HFFc6 (cell line): ENCODE measurements around the gene MAP3K20. TPM values are rescaled to one million over a fixed set of nuclear protein-coding genes. Genes with fewer than 3 reads are reported as not detected.
"Not testable (repeated sequence)": the region's sequence is repeated elsewhere in the genome, so short reads cannot be mapped to it uniquely, and the experiment has no call there.

Experiments
- DNase-seq: peaks from one replicate; pipeline ENCODE4 v3.0.0-alpha.2; 2018
- H3K27ac Mint-ChIP-seq: 2 replicates; pipeline ENCODE4 v1.8.0; 2020; ENCODE audit warnings: mild to moderate bottlenecking, mixed read lengths
- H3K27me3 Mint-ChIP-seq: 2 replicates; pipeline ENCODE4 v1.8.0; 2021; ENCODE audit warnings: mild to moderate bottlenecking, moderate library complexity, mixed read lengths; ENCODE audit not compliant: insufficient read depth
- H3K36me3 Mint-ChIP-seq: 2 replicates; pipeline ENCODE4 v1.8.0; 2021; ENCODE audit warnings: low read depth, mixed read lengths
- H3K4me1 Mint-ChIP-seq: 2 replicates; pipeline ENCODE4 v1.8.0; 2020; ENCODE audit warnings: low read depth, mixed read lengths
- H3K4me3 Mint-ChIP-seq: 2 replicates; pipeline ENCODE4 v1.8.0; 2020; ENCODE audit warnings: mild to moderate bottlenecking, moderate library complexity, mixed read lengths
- H3K9me3 Mint-ChIP-seq: 2 replicates; pipeline ENCODE4 v1.8.0; 2020; ENCODE audit warnings: mild to moderate bottlenecking, mixed read lengths
- CTCF ChIP-seq: fragments of 200-600 bp; sonication (generic); IDR thresholded peaks from 2 replicates; pipeline ENCODE4 v1.5.0; 2021; ENCODE audit warnings: antibody characterized with exemption, mild to moderate bottlenecking
- total RNA-seq, 6 experiments: library from RNA; stranded (reverse); fragmentation: NEBNext Ultra II Directional; extraction: Animal tissue kit (Norgen Biotek cat#: 25700); gene quantifications; 2 replicates in 1 of 6; 3 replicates in 5 of 6; pipeline ENCODE4 v1.2.3, GENCODE V29; 2021

Gene MAP3K20
- total RNA-seq, 6 experiments from 2014 or later, result 126 to 150 (median 134) TPM

DNA sequence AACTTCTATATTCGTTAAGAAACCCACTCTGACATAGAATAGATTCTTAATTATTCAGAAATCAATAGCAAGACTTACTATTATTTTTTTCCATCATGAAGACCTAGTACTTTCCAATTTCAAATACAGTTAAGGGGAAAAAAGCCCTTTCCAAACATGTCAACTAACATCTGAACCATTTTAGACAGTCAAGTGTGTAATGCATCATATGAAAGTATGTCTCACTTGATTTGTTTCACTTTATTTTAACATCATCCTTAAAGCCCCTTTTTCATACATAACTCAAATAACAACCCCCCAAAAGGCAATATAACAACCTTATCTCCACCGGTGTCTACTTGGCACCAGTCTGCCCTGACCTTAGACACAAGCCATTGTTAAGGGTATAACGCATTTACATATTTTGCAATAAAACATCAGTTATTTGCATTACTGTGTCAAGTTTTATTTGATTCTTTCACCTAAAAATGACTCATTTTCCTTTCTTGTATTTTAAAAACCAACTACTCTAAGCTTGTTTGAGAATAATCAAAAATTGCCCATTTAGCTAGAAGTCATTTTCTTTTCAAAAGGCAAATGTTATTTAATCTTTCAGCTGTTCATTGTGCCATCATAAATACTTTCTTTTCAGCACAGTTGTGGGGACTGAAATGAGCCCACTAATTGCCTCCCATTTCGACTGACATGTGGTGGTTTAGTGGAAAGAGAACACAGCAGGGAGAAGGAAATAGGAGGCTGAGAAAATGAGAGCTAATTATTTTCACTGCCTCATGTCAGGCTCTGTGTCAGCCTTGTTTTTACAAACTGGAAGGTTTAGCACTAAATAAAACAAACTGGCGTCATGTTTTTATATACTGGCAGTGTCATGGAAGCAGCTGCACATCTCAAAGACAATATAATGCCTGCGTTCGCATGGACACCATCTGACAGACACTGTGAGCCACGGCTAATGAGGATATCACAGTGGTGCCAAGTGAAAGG is 174.3 kb downstream of the MAP3K20 start:
- H3K27me3 Mint-ChIP-seq, result no peaks in the 10 kb centered on the region
- no peaks in the 10 kb centered on the region for H3K4me1 Mint-ChIP-seq
- peaks cover 8% of the 10 kb centered on the region; the same call in 1 of the 2 replicates for H3K36me3 Mint-ChIP-seq
- no peak for DNase-seq
- no peak overlapping the region for H3K4me3 Mint-ChIP-seq
- H3K27ac Mint-ChIP-seq, result no peak overlapping the region
- TF ChIP-seq CTCF, result no peak
- H3K9me3 Mint-ChIP-seq, result no peaks in the 10 kb centered on the region

- DNase-seq, result no peak
- H3K27me3 Mint-ChIP-seq, result 0 out of 2 replicates have a peak, but pooled peaks cover 2% of the 10 kb centered on the region
- H3K36me3 Mint-ChIP-seq, result peaks cover 8% of the 10 kb centered on the region
- no peak overlapping the region for H3K4me3 Mint-ChIP-seq
- no peaks in the 10 kb centered on the region for H3K9me3 Mint-ChIP-seq
- no peak overlapping the region for H3K27ac Mint-ChIP-seq
- no peaks in the 10 kb centered on the region for H3K4me1 Mint-ChIP-seq
- no peak for TF ChIP-seq CTCF
These were observed 175.6 kb downstream of the MAP3K20 start for GRCh38 chr2:173251225-173251624.

GRCh38 chr2:173252581-173252980 is 176.9 kb downstream of the MAP3K20 start:
- no peak for TF ChIP-seq CTCF
- H3K27ac Mint-ChIP-seq, result no peak overlapping the region
- H3K36me3 Mint-ChIP-seq, result peaks cover 8% of the 10 kb centered on the region; the same call in 1 of the 2 replicates
- no peaks in the 10 kb centered on the region for H3K4me1 Mint-ChIP-seq
- H3K4me3 Mint-ChIP-seq, result no peak overlapping the region
- no peak for DNase-seq
- H3K27me3 Mint-ChIP-seq, result 0 out of 2 replicates have a peak, but pooled peaks cover 2% of the 10 kb centered on the region
- H3K9me3 Mint-ChIP-seq, result no peaks in the 10 kb centered on the region

DNA sequence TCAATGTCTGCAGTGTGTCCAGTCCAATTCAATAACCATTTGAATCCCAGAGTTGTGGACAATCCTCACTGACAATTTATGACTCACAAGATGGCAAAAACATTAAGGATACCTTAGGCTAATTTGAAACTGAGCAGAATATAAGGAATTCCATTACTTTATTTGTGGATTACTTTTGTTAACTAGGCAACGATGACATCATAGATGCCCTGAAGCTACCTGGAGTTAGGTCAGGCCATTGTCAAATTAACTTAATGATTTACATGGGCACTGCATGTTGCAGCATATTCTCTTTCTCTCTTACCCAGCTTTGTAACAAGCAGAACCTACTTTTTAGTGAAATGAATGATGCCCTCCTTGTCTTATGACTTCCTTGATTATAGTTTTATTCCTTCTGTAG is 179.0 kb downstream of the MAP3K20 start:
- Mint-ChIP-seq H3K4me3 (no peak overlapping the region), H3K27ac (no peak overlapping the region), H3K36me3 (peaks cover 8% of the 10 kb centered on the region; the same call in 1 of the 2 replicates), H3K27me3 (0 out of 2 replicates have a peak, but pooled peaks cover 2% of the 10 kb centered on the region), H3K9me3 (no peaks in the 10 kb centered on the region), H3K4me1 (no peaks in the 10 kb centered on the region)
- TF ChIP-seq CTCF, result no peak
- peak; percentile 6 for DNase-seq

DNA sequence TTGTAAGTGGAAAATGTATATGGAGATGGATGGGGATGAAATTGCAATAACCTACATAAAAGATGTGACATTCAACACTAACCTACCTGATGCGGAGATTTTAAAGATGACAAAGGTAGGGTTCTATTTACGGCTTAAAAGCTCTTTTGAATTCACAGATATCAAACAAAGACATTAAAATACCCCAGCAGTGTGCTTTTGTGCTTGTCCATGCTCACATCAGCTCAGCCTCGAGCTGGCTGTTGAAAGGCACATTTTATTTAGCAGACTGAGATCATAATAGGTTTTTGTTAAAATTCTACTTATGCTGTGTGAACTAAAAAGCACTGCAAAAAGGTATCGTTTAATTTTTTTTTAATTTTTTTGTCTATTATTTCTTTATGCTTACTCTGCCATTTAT is 183.1 kb downstream of the MAP3K20 start:
- 0 out of 2 replicates have a peak, but pooled peaks cover 2% of the 10 kb centered on the region for H3K27me3 Mint-ChIP-seq
- no peaks in the 10 kb centered on the region for H3K4me1 Mint-ChIP-seq
- no peak for TF ChIP-seq CTCF
- H3K36me3 Mint-ChIP-seq, result peaks cover 7% of the 10 kb centered on the region
- no peak overlapping the region for H3K4me3 Mint-ChIP-seq
- no peak overlapping the region for H3K27ac Mint-ChIP-seq
- no peaks in the 10 kb centered on the region for H3K9me3 Mint-ChIP-seq
- no peak for DNase-seq

DNA sequence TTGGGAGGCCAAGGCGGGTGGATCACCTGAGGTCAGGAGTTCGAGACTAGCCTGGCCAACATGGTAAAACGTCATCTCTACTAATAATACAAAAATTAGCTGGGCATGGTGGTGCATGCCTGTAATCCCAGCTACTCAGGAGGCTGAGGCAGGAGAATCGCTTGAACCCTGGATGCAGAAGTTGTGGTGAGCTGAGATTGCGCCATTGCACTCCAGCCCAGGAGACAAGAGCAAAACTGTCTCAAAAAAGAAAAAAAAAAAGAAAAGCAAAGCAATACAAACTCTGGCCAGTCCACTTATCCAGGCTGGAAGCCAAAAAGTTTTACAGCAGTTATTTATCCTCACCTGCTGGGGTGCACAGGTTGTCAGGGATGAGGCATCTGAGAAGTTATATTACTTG is 186.7 kb downstream of the MAP3K20 start:
- DNase-seq, H3K4me3 Mint-ChIP-seq, H3K27me3 Mint-ChIP-seq, H3K27ac Mint-ChIP-seq, H3K9me3 Mint-ChIP-seq, H3K4me1 Mint-ChIP-seq: not testable (repeated sequence)
- H3K36me3 Mint-ChIP-seq, result peaks cover 30% of the 10 kb centered on the region
